ENCODE data around the gene SBF1.

GRCh38 chr22:50445880-50446707 lies 28.7 kb downstream of the SBF1 start:
- TF ChIP-seq POLR2A (IDR thresholded peaks at IDR 0.05), result no peak
- no peak for TF ChIP-seq CTCF (IDR thresholded peaks at IDR 0.05)
